ENCODE data around the gene ODAD2. TPM values are rescaled to one million over a fixed set of nuclear protein-coding genes. Genes with fewer than 3 reads are reported as not detected.

The ODAD2 gene
- total RNA-seq, 1 experiment from 2014 or later, result 20.4 TPM

DNA sequence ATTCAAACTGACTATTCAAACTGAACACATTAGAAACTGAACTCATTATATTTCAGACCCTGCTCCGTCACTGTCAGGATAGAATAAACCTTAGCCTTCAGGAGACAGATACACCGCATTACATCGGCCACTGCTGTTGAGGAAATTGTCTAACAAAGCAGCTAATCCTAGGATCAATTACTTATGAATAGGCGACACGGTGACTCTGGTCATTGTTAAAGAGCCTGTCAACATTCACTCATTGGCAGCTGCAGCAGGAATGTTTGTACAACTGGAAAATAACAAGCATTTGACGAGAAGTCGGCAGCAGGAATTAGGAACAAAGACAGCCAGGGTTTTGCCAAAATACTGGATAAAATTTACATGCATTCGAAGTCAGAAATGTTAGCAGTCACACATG lies 141.3 kb downstream of the ODAD2 start:
- Histone ChIP-seq H3K4me3 (replicated peaks in 1 of 2; ENCODE audit: low read depth in 1 of 2, low read length in 2 of 2) (no peak overlapping the region), H3K79me2 (ENCODE audit: insufficient read depth, low read length) (no peaks in the 10 kb centered on the region), H3K9me3 (ENCODE audit: control insufficient read depth in 1 of 2, insufficient read depth in 1 of 2, low read depth in 1 of 2, low read length in 2 of 2) (no peaks in the 10 kb centered on the region), H3K36me3 (ENCODE audit: control insufficient read depth in 1 of 2, insufficient read depth in 2 of 2, low read length in 2 of 2) (no peaks in the 10 kb centered on the region), H3K4me2 (ENCODE audit: low read length) (no peak overlapping the region), H3K9ac (ENCODE audit: low read length) (no peak overlapping the region), H4K20me1 (ENCODE audit: insufficient read depth) (no peaks in the 10 kb centered on the region), H2AFZ (ENCODE audit: low read depth, low read length, poor library complexity, severe bottlenecking) (no peak overlapping the region), H3K27me3 (ENCODE audit: insufficient read depth, low read length) (no peaks in the 10 kb centered on the region), H3K9me2 (ENCODE audit: insufficient read depth) (no peaks in the 10 kb centered on the region), H3K4me1 (ENCODE audit: control insufficient read depth in 1 of 2, insufficient read depth in 2 of 2, low read length in 2 of 2) (no peaks in the 10 kb centered on the region), H3K27ac (ENCODE audit: low read depth, low read length) (no peak overlapping the region)
- ATAC-seq (no peak), DNase-seq (ENCODE audit: low read depth, low spot score) (no peak)
- RAD21 ChIA-PET (ENCODE audit: low non-redundant PET in 1 of 2, low total read pairs in 2 of 2, uncharacterized antibody in 2 of 2, unreplicated experiment in 2 of 2), result no interaction called here
- CTCF ChIA-PET, result no interaction called here
- no TSS peak for BruUV-seq (replicated peaks)
- TF ChIP-seq, protein P1, sequence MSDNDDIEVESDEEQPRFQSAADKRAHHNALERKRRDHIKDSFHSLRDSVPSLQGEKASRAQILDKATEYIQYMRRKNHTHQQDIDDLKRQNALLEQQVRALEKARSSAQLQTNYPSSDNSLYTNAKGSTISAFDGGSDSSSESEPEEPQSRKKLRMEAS (IDR thresholded peaks at IDR 0.05), result no peak
- TF ChIP-seq, protein P2, sequence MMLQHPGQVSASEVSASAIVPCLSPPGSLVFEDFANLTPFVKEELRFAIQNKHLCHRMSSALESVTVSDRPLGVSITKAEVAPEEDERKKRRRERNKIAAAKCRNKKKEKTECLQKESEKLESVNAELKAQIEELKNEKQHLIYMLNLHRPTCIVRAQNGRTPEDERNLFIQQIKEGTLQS (IDR thresholded peaks at IDR 0.05), result no peak
- TF ChIP-seq JUND (IDR thresholded peaks at IDR 0.05), result no peak
- TF ChIP-seq, protein P3, sequence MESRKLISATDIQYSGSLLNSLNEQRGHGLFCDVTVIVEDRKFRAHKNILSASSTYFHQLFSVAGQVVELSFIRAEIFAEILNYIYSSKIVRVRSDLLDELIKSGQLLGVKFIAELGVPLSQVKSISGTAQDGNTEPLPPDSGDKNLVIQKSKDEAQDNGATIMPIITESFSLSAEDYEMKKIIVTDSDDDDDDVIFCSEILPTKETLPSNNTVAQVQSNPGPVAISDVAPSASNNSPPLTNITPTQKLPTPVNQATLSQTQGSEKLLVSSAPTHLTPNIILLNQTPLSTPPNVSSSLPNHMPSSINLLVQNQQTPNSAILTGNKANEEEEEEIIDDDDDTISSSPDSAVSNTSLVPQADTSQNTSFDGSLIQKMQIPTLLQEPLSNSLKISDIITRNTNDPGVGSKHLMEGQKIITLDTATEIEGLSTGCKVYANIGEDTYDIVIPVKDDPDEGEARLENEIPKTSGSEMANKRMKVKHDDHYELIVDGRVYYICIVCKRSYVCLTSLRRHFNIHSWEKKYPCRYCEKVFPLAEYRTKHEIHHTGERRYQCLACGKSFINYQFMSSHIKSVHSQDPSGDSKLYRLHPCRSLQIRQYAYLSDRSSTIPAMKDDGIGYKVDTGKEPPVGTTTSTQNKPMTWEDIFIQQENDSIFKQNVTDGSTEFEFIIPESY (IDR thresholded peaks at IDR 0.05; ENCODE audit: extremely low read depth, insufficient replicate concordance, low read length), result no peak
- no peak for TF ChIP-seq CBX3 (IDR thresholded peaks at IDR 0.05; ENCODE audit: low read depth)
- TF ChIP-seq EZH2phosphoT487 (IDR thresholded peaks at IDR 0.05; ENCODE audit: borderline replicate concordance), result no peak
- TF ChIP-seq EZH2 (IDR thresholded peaks at IDR 0.05), result no peak
- no peak for TF ChIP-seq EGR1 (IDR thresholded peaks at IDR 0.05; ENCODE audit: low read depth)
- TF ChIP-seq SP1 (IDR thresholded peaks at IDR 0.05; ENCODE audit: low read depth), result no peak
- no peak for TF ChIP-seq POLR2AphosphoS5 (IDR thresholded peaks at IDR 0.05; ENCODE audit: low read depth, low read length)
- POLR2A ChIA-PET, result no interaction called here
- intact Hi-C loops (cut with micrococcal nuclease), result no loop called here

All from HCT116 (cell line).